GM23248 (cell line): ENCODE measurements around the gene NPY2R. TPM values are rescaled to one million over a fixed set of nuclear protein-coding genes. Genes with fewer than 3 reads are reported as not detected.

ENCODE experiments used
- DNase-seq: peaks from one replicate; pipeline ENCODE4 v3.0.0-alpha.2; 2015
- H2AFZ ChIP-seq: fragments of 200-600 bp; sonication (generic); 2 replicates; pipeline ENCODE4 v1.6.1; 2016; ENCODE audit warnings: antibody characterized with exemption
- H3F3A ChIP-seq: fragments of 200-600 bp; sonication (generic); 2 replicates; pipeline ENCODE4 v1.6.1; 2016; ENCODE audit warnings: mild to moderate bottlenecking, antibody characterized with exemption, mixed run types; ENCODE audit not compliant: insufficient read depth
- H3K27ac ChIP-seq: fragments of 200-600 bp; sonication (generic); 2 replicates; pipeline ENCODE4 v1.5.1; 2016; ENCODE audit warnings: mild to moderate bottlenecking
- H3K27me3 ChIP-seq: fragments of 200-600 bp; sonication (generic); replicated peaks from 2 replicates; pipeline ENCODE4 v1.6.1; 2016; ENCODE audit warnings: mild to moderate bottlenecking; ENCODE audit not compliant: insufficient read depth
- H3K36me3 ChIP-seq: fragments of 200-600 bp; sonication (generic); 2 replicates; pipeline ENCODE4 v1.6.1; 2016; ENCODE audit warnings: low read depth, mild to moderate bottlenecking
- H3K4me1 ChIP-seq: fragments of 200-600 bp; sonication (generic); 2 replicates; pipeline ENCODE4 v1.6.1; 2016; ENCODE audit warnings: mild to moderate bottlenecking; ENCODE audit not compliant: insufficient read depth
- H3K4me2 ChIP-seq: fragments of 200-600 bp; sonication (generic); one replicate; pipeline ENCODE4 v1.6.1; 2016; ENCODE audit warnings: mild to moderate bottlenecking; ENCODE audit not compliant: unreplicated experiment
- H3K4me3 ChIP-seq: fragments of 200-600 bp; sonication (generic); 2 replicates; pipeline ENCODE4 v1.5.1; 2016; ENCODE audit warnings: mild to moderate bottlenecking
- H3K79me2 ChIP-seq: fragments of 200-600 bp; sonication (generic); 2 replicates; pipeline ENCODE4 v1.6.1; 2016; ENCODE audit warnings: mild to moderate bottlenecking; ENCODE audit not compliant: insufficient read depth
- H3K9ac ChIP-seq: fragments of 200-600 bp; sonication (generic); 2 replicates; pipeline ENCODE4 v1.6.1; 2016; ENCODE audit warnings: mild to moderate bottlenecking
- H3K9me2 ChIP-seq: fragments of 200-600 bp; sonication (generic); 2 replicates; pipeline ENCODE4 v1.6.1; 2016; ENCODE audit warnings: mixed run types, mild to moderate bottlenecking, moderate library complexity; ENCODE audit not compliant: insufficient read depth
- H3K9me3 ChIP-seq: fragments of 200-600 bp; sonication (generic); one replicate; pipeline ENCODE4 v1.6.1; 2017; ENCODE audit warnings: low read depth
- H4K20me1 ChIP-seq: fragments of 200-600 bp; sonication (generic); 2 replicates; pipeline ENCODE4 v1.6.0; 2016; ENCODE audit not compliant: insufficient read depth
- EZH2 ChIP-seq: fragments of 200-600 bp; sonication (generic); IDR thresholded peaks from 2 replicates; pipeline ENCODE4 v1.6.1; 2018; ENCODE audit warnings: antibody characterized with exemption, mild to moderate bottlenecking; ENCODE audit not compliant: insufficient read depth, poor library complexity, severe bottlenecking
- EZH2phosphoT487 ChIP-seq: fragments of 200-600 bp; sonication (generic); IDR thresholded peaks from 2 replicates; pipeline ENCODE4 v1.6.1; 2018; ENCODE audit warnings: antibody characterized with exemption, moderate library complexity, mild to moderate bottlenecking, low read depth; ENCODE audit not compliant: insufficient read depth
- whole genome bisulfite sequencing, 2 experiments: methylation state at CpG; one replicate each; pipeline ENCODE4 v1.1.6; 2015 to 2017; ENCODE audit warnings: low lambda C conversion rate in 2 of 2, low coverage in 1 of 2; ENCODE audit errors: missing lambda C conversion rate in 2 of 2; 5-methylcytosine and 5-hydroxymethylcytosine counted together
- in situ Hi-C: fragments of 300-500 bp; cut with MboI; formaldehyde crosslinking; loops from 2 replicates; pipeline ENCODE4 v1.15.0; 2020
- polyA plus RNA-seq: library from polyadenylated mRNA; unstranded; fragments of >200 nt; fragmentation: Nextera tagmentation; extraction: Ambion mirVana; gene quantifications from 2 replicates; pipeline ENCODE4 v1.2.1, GENCODE V29; 2016
- total RNA-seq: library from RNA; depleted of rRNA; stranded (reverse); fragments of >200 nt; shearing (Covaris generic); gene quantifications from 2 replicates; pipeline ENCODE4 v1.2.3, GENCODE V29; 2014

NPY2R gene
- total and polyA plus RNA-seq, 2 experiments from 2014 or later: not detected

DNA sequence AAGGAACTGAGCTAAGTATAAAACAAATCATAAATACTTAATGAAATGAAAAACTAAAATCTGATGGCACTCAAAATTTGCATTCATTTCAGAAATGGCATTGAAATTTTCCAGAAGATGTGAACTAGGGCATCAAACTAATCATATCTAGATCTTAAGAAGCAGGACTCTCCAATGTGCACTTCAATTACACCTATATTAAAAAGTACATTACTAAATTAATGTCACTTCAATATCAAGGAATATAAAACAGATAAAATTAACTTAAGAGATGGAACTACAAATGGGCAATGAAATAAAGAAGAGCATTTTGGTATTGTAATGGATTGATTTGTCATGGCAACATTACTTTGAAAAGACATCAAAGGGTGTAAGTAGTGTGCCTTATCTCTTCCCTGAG is 20.3 kb downstream of the NPY2R start:
- no peaks in the 10 kb centered on the region for H3K27me3 ChIP-seq
- H3K9ac ChIP-seq: no peak overlapping the region
- H3F3A ChIP-seq: no peaks in the 10 kb centered on the region
- no peak overlapping the region for H3K4me2 ChIP-seq
- TF ChIP-seq EZH2phosphoT487 (no peak), EZH2 (no peak)
- no peak overlapping the region for H2AFZ ChIP-seq
- H3K27ac ChIP-seq: no peak overlapping the region
- no peaks in the 10 kb centered on the region for H4K20me1 ChIP-seq
- H3K4me1 ChIP-seq: no peaks in the 10 kb centered on the region
- H3K36me3 ChIP-seq: no peaks in the 10 kb centered on the region
- in situ Hi-C loops: no loop called here
- H3K9me2 ChIP-seq: no peaks in the 10 kb centered on the region
- no peak overlapping the region for H3K4me3 ChIP-seq
- H3K79me2 ChIP-seq: no peaks in the 10 kb centered on the region
- H3K9me3 ChIP-seq: no peaks in the 10 kb centered on the region
- DNase-seq: no peak

DNA sequence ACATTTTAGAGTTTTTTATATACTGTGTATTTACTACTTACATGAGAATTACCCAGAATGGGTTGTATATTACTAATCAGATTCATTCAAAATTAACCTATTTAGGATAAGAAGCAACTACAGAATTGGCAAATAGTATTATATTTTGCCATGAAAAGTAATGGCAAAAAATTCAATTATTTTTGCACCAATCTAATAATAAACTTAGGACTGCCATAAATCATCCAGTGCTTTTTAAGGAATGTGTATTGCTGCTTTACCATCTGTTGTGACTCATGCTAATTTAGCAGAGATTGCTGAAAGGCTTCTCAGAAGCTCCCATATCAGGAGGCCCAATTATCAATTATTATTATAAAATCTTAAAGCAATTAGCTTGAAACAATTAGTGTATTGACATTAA is 24.0 kb downstream of the NPY2R start:
- no peaks in the 10 kb centered on the region for H3K36me3 ChIP-seq
- in situ Hi-C loops: no loop called here
- H3K4me3 ChIP-seq: no peak overlapping the region
- no peaks in the 10 kb centered on the region for H4K20me1 ChIP-seq
- DNase-seq: no peak
- H3K9ac ChIP-seq: no peak overlapping the region
- no peaks in the 10 kb centered on the region for H3K79me2 ChIP-seq
- H3K9me2 ChIP-seq: no peaks in the 10 kb centered on the region
- H3K4me1 ChIP-seq: no peaks in the 10 kb centered on the region
- no peak overlapping the region for H3K4me2 ChIP-seq
- no peaks in the 10 kb centered on the region for H3F3A ChIP-seq
- H3K9me3 ChIP-seq: no peaks in the 10 kb centered on the region
- no peak overlapping the region for H3K27ac ChIP-seq
- no peak overlapping the region for H2AFZ ChIP-seq
- H3K27me3 ChIP-seq: no peaks in the 10 kb centered on the region
- TF ChIP-seq EZH2phosphoT487: no peak
- no peak for TF ChIP-seq EZH2

DNA sequence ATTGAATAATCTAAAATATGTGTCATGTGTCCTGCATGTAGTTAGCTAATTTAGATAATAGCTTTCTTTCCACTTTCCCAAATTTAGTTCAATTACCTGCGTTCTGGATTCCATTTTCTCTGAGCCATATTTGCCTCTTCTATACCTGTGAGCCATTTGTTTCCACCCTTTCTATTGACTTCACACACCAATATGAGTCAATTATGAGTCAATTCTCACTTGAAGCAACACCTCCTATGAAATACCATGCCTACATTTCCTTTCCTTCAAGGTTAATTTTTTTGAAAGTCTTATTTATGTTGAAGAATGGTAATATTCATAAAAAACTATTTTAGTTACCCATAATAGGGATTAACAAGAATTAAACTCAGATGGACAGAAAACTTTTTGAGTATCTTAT is 25.8 kb downstream of the NPY2R start:
- no peaks in the 10 kb centered on the region for H3K4me1 ChIP-seq
- no peak overlapping the region for H3K9ac ChIP-seq
- no peak overlapping the region for H2AFZ ChIP-seq
- no peak overlapping the region for H3K27ac ChIP-seq
- H3K9me2 ChIP-seq: no peaks in the 10 kb centered on the region
- no peak for TF ChIP-seq EZH2
- TF ChIP-seq EZH2phosphoT487: no peak
- no peaks in the 10 kb centered on the region for H3K9me3 ChIP-seq
- H3K4me3 ChIP-seq: no peak overlapping the region
- no peak for DNase-seq
- no peak overlapping the region for H3K4me2 ChIP-seq
- no peaks in the 10 kb centered on the region for H3F3A ChIP-seq
- no peaks in the 10 kb centered on the region for H4K20me1 ChIP-seq
- H3K79me2 ChIP-seq: no peaks in the 10 kb centered on the region
- H3K36me3 ChIP-seq: no peaks in the 10 kb centered on the region
- no peaks in the 10 kb centered on the region for H3K27me3 ChIP-seq
- in situ Hi-C loops: no loop called here
- WGBS, 2 experiments: 12 to 22% methylated on average over 1 of the region's 1 CpG

DNA sequence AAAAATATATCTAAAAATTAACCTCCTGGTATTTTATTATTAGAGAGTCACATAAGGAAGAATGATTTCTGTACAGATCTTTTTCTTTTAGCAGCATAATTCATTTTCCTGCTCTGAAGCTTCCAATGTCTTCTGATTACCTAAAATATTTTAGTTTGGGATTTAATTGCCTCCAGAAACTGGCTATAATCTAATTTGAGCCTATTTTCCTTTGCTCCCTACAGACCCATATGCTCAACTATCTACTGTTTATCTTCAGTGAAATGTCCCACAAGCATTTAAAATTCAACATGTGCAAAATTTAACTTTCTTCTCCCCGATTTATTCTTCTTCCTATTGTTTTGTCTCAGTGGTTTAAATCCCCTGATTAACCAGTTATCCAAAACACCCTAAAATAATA is 29.1 kb downstream of the NPY2R start:
- Histone ChIP-seq H3K27me3 (no peaks in the 10 kb centered on the region), H3F3A (no peaks in the 10 kb centered on the region), H4K20me1 (no peaks in the 10 kb centered on the region), H3K4me1 (no peaks in the 10 kb centered on the region), H3K36me3 (no peaks in the 10 kb centered on the region), H3K9ac (no peak overlapping the region), H3K4me2 (no peak overlapping the region), H3K9me2 (no peaks in the 10 kb centered on the region), H3K27ac (no peak overlapping the region), H3K4me3 (no peak overlapping the region), H3K79me2 (no peaks in the 10 kb centered on the region), H3K9me3 (no peaks in the 10 kb centered on the region), H2AFZ (no peak overlapping the region)
- TF ChIP-seq EZH2phosphoT487: no peak
- no peak for TF ChIP-seq EZH2
- no peak for DNase-seq
- in situ Hi-C loops: no loop called here
- WGBS, 2 experiments: 2 to 3% methylated on average over 1 of the region's 1 CpG

DNA sequence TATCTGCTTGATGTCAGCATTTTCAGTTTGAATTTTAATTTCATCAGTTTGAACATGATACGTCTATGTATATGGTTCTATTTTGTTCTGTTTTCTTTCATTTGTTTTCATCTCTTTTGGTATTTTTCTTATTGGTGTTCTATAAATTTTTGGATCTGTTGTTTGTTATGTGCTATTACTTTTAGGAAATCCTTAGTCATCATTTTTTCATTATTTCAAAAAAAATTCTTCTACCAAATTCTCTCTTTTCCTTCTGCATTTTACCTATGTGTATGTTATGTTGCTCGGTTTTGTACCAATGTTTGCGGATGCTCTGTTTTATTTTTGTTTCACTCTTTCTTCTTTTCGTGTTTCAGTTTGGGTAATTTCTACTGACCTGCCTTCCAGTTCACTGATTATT is 32.8 kb downstream of the NPY2R start:
- H3K9me3 ChIP-seq: no peaks in the 10 kb centered on the region
- H2AFZ ChIP-seq: no peak overlapping the region
- no peaks in the 10 kb centered on the region for H3K36me3 ChIP-seq
- H3K27ac ChIP-seq: no peak overlapping the region
- no peak overlapping the region for H3K4me3 ChIP-seq
- 38 to 42% methylated on average over 4 of the region's 4 CpGs for WGBS, 2 experiments
- H3K9me2 ChIP-seq: no peaks in the 10 kb centered on the region
- no peaks in the 10 kb centered on the region for H3K27me3 ChIP-seq
- TF ChIP-seq EZH2 (no peak), EZH2phosphoT487 (no peak)
- no peak for DNase-seq
- H3K4me1 ChIP-seq: no peaks in the 10 kb centered on the region
- in situ Hi-C loops: no loop called here
- H4K20me1 ChIP-seq: no peaks in the 10 kb centered on the region
- H3K4me2 ChIP-seq: no peak overlapping the region
- no peak overlapping the region for H3K9ac ChIP-seq
- H3F3A ChIP-seq: no peaks in the 10 kb centered on the region
- H3K79me2 ChIP-seq: no peaks in the 10 kb centered on the region
